Superior temporal gyrus (tissue), 1 donor: ENCODE data around the gene RPS19.

Experiments used
- DNase-seq: peaks from one replicate; pipeline ENCODE4 v3.0.0-alpha.2; 2016; ENCODE audit errors: extremely low spot score

Gene RPS19

DNA sequence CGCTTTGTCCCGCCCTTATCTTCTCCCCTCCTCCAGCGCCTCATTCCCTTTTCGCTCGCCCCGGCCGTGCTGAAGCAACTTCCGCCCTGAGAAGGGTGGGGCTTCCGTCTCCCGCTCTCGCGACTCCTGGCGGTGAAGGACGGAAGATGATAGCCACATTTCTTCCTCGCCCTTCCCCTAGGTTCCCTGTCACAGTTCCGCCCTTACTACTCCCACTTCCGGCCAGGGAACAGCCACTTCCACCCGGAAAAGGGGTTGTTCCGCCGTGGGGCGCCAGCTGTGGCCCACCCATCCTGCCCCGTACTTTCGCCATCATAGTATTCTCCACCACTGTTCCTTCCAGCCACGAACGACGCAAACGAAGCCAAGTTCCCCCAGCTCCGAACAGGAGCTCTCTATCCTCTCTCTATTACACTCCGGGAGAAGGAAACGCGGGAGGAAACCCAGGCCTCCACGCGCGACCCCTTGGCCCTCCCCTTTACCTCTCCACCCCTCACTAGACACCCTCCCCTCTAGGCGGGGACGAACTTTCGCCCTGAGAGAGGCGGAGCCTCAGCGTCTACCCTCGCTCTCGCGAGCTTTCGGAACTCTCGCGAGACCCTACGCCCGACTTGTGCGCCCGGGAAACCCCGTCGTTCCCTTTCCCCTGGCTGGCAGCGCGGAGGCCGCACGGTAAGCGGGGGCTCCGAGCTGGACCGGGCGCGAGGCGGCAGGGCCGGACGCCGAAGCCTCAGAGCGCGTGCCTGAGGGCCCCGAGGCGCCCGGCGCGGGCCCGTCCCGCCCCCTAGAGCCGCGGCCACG, at the start of gene RPS19:
RPS19 (plus strand) TSS at position 638 of the 801 bp plus-strand sequence. CDS start 520 bp downstream, outside the sequence.
- DNase-seq, result peak; percentile 100

DNA sequence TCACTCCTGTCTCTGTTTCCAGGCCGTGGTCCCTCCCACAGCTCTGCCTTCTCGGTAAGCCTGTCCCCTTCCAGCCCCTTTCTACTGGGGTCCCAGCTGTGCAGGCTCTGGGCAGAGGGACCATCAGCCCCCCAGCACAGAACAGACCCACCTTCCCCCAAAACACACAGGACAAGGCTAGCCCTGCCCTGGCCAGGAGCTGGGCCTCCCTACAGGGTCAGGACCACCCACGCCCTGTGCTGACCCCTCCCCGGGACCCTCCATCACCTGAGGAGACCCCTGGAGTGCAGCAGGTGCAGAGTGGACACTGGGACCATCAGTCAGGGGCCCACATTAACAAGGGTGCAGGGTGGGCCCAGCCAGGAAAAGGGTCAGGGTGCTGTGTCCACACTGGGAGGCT, 49.8 kb upstream of the RPS19 start:
- DNase-seq, result no peak

DNA sequence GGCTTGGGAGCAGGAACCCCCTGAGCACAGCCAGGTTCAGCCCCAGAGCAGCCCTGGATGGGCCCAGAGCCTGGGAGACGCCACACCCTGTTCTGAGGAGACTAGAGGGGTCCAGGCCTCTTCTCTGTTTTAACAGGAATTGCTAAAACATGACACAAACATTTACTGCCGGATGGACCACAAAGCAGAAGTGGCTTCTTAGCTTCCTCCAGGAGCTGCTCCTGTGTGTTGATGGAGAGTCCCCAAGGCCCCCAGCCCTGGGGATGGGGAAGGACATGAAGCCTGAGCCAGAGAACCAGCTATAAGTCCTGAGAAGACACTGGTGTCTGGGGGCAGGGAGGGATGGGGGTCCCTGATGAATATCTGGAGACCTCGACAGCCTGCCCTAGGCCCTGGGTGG, 49.0 kb upstream of the RPS19 start:
- DNase-seq, result no peak

DNA sequence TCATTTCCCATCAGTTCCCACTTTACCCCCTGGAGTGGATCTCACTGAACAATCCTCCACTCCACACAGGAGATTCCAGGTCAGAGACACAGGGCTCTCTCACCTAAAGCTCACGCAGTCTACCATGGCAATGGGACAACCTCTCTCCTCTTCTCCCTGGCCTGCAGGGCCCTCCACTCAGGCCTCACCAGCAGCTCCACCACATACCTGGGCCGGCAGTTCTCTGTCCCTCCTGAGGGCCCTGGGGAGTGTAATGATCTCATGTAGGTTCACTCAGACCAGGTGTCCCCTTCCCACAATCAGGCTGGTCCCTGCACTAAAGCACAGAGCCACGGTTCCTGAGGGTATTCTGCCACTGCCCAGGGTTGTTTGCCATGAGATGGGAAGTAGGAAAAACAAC, 48.1 kb upstream of the RPS19 start:
- no peak for DNase-seq

DNA sequence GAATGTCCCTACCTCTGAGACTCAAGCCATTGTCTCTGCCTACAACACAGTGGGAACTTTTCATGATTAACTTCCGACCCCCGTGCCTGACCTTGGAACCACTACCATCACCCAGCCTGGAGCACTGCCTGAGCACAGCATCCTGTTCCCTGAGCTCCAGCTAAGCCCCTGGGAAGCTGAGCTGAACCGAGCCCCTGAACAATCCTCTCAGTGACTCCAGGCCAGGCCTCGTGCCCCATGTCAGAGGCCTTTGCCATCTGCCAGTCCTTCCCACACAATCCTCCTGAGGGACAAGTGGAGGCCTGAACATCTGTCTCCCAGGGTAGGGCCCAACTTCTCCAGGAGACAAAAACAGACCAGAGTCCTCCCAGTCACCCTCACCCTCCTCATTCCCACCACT, 46.1 kb upstream of the RPS19 start:
- DNase-seq, result no peak

DNA sequence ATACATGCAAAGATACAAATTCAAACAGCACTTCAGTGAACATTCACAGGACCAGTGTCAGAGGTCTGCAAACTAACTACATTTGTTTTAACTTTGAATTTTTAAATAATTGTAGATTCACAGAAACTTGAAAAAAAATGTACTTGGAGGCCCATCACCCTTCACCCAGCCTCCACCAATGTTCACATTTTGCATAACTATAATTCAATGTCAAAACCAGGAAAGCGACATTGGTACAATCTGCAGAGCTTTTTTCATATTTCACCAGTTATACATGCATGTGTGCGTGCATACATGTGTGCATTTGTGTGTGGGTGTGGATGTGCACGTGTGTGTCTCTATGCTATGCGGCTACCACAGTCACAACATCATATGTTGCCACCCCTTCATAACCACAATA, 44.8 kb upstream of the RPS19 start:
- DNase-seq, result no peak

DNA sequence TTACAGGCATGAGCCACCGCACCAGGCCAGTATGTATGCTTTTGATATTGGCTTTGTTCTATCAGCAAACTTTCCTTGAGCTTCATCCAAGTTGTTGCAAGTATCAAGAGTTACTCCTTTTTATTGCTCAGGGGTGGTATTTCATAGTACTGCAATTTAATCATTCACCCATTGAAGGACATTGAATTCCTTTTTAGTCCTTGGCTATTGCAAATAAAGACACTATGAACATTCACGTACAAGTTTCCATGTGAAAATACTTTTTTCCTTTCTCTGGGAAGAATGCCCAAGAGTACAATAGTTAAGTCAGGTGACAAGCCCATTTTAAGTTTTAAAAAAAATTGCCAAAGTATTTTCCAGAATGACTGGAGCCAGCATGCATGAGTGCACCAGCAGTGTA, 43.3 kb upstream of the RPS19 start:
- no peak for DNase-seq

DNA sequence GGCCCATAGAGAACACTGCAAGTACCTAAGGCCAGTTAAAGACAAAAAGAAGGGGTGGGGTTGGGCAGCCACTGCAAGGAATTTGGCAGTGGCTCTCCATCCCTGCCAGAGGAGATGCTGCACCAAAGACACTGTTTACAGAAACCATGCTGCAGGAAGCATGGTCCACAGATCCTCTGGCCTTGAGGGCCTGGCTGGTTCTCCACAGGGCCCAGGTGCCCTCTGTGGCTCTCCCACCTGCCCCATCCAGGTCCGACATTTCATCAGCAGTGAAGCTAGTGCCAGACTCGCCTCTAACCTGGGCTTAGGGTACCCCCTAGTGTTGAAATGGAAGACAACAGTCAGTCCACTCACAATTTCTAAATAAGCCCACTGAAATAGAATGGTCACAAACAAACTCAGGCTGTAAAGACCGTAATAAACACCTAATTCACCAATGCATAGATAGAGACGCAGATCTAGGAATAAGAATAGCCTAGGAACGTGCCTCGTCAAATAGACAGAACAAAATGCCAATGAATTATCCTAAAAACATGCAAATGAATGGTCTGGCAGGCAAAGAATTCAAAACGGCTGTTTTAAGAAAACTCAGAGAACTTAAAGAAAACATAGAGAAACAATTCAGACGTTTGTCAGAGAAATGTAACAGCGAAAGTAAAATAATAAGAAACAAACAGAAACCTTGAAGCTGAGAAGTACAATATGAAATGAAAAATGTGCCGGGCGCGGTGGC, 38.9 kb upstream of the RPS19 start:
- DNase-seq, result peak; percentile 38

DNA sequence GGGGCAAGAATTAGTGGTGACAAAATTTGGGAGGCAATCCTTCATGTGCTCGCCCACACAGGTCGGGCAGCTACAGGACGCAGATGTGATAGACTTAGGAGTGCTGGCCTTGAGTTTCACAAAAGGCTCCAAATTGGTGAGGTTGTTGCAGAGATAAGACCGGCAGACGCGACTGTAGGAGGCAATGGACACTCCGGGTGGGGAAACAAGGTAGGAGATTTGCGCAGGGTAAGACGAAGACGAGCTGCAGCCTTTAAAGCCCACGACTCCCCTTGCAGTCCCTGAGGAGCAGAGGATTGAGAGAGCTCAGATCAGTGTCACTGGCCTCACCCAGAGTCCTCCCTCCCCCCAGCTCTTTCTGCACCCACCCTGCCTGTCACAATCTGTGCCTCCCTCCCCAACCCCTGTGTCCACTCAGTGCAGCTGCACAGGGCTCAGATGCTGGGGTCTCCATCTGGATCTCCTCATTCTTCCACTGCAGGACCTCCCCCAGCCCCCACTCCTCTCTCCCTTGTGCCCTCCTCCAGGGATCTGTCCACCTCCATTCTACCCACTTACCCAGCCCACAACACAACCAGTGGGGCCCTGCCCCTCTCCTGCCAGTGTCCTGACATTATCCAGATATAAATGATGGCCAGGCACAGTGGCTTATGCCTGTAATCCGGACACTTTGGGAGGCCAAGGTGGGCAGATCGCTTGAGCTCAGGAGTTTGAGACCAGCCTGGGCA, 21.9 kb upstream of the RPS19 start:
- no peak for DNase-seq

DNA sequence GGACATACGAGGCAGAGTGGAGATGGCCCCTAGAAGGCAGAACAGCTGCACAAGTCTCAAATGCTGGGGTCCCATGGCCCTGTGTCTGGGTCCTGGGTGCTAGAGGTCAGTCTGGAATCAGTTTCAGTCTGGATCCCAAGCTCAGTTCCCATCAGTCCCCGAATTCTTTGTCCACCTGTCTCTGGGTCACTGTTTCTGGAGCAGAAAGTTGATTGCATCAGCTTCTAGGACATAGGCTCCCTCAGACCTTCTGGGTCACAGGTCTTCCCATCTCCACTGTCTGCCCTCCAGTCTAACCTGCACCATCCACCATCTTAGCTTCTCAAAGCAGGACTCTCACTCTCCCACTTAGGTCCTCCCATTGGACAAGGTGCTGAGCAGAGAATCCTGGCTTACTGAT, 20.8 kb upstream of the RPS19 start:
- no peak for DNase-seq

DNA sequence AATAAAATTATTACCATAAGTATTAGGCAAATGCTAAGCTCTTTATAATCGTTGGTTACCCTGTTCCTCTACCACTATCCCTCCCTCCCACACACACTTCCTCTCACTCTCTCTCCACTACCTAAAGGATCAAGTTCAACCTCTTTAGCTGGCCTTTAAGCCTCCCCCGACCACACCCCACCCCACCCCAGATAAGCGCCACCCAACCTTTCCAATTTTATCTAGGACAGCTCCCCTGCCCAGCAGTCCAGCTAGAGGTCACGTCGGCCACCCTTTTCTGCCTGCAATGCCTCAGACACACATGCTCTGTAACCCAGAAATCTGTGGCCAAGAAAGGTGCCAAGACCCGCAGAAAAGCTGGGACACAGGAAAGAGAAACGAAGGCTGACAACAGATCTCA, 16.7 kb upstream of the RPS19 start:
- no peak for DNase-seq

DNA sequence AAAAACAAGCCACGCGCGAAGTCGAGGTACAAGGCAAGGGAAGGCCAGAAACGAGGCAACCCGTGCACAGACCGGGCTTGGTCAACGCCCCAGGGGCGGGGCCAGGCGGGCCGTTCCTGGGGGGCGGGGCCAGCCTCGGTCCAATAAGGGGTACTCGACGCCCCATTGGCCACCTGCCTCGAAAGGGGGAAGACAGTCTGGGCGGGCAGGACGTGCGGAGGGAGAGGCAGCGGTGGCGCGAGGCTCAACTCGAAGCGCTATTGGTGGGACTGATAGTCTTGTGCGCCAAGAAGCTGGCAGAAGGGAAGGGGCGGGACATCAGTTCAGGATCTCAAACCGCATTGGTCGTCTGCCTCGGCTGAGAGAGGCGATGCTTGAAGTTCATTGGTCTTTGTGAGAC, 15.5 kb upstream of the RPS19 start, which contains the start of gene LYPD4:
LYPD4 (minus strand) TSS at position 83 of the 400 bp plus-strand sequence. CDS start 5,398 bp downstream, outside the sequence.
- DNase-seq, result no peak

DNA sequence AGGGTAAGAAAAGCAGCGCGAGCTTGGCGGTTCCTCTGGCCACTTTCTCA, 15.2 kb upstream of the RPS19 start, which contains the start of gene DMRTC2:
DMRTC2 (plus strand) TSS at position 42 of the 50 bp plus-strand sequence. CDS start 2,387 bp downstream, outside the sequence.
- no peak for DNase-seq

DNA sequence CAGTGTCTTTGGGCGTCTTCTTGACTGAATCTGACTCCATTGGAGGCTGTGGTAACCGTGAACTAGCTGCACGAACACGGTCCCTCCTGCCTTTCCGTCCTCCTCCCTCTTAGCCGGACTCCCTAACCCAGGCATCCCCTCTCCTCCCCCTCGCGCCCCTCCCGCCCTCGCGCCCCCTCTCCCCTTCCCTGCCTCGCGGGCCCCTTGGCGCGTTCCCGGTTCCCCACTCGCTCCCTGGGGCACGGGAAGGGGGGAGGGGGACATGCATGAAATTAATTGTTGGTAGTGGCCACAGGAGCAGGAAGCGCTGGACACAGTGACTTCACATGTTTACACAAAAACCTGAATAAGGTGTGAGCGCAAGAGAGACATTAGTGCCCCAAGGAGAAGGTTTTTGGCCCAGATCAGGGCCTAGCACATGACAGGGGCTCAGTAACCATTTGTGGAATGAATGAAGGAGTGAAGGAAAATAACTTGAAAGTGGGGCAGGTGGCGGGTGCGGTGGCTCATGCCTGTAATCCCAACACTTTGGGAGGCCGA, 14.9 kb upstream of the RPS19 start:
- DNase-seq, result no peak

DNA sequence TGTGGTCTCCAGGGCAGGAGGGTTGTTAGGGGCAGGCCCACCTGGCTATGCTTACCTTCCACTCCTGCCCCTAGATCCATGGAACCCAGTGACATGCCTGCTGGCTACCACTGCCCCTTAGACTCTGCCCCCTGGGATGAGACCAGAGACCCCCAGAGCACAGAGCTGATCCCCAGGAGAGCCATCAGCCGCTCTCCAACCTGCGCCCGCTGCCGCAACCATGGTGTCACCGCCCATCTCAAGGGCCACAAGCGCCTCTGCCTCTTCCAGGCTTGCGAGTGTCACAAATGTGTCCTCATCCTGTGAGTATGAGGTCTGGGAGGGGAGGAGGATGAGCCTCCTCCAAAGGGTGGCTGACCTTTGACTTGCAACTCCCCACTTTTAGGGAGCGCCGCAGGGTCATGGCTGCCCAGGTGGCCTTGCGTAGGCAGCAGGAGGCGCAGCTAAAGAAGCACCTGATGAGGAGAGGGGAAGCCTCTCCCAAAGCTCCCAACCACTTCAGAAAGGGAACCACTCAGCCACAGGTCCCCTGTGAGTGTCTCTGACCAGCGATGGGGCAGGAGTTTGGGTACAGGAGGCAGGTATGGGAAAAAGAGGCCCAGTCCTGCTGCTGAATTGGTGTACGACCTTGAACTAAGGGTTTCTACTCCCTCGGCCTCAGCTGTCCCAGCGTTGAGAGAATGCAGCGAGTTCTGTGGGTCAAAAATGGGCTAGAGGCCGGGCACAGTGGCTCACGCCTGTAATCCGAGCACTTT, 12.5 kb upstream of the RPS19 start:
- no peak for DNase-seq

DNA sequence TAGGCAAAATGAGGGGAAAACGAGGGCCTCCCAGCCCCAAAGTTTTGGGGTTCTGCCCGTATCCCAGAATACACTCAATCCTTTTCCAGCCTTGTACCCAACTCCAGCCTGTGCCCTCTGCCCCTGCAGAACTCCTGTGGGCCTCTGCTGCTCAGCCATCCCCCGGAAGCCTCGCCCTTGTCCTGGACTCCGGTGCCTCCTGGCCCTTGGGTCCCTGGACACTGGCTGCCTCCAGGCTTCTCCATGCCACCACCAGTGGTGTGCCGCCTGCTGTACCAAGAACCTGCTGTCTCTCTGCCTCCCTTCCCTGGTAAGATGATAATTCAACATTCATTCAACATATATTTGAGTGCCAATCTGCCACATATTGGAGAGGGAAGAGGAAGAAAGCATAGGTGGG, 11.4 kb upstream of the RPS19 start:
- no peak for DNase-seq

DNA sequence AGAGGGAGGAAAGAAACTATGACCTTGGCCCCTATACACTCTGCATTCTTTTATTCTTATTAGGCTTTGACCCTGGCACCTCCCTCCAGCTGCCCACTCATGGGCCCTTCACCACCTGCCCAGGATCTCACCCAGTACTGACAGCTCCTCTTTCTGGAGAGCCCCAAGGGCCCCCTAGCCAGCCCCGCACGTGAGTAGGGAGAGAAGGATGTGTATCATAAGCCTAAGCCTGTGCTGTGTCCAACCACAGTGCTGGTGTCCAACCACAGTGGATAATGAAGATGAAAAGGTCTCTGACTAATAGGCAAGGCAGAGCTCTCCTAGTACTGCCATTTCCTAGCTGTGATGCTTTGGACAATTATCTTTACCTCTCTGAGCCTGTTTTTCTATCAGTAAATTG, 11.0 kb upstream of the RPS19 start:
- no peak for DNase-seq

DNA sequence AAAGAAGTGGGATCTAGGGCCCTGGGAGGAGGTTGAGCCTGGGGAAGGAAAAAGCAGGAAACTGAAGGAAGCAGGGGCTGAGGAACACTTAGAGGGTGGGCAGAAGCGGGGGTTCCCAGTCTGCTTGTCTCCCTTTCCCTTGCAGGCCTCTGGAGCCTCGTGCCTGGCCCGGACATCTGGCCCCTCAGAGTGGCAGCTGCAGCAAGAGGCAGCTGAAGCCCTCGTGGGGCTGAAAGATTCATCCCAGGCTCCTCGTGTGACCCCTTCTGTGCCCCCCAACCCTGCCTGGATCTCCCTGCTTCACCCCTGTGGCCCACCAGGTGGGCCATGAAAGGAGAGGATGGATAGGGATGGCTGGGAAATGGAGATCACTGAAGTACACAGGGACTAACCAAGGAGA, 9.7 kb upstream of the RPS19 start:
- no peak for DNase-seq

DNA sequence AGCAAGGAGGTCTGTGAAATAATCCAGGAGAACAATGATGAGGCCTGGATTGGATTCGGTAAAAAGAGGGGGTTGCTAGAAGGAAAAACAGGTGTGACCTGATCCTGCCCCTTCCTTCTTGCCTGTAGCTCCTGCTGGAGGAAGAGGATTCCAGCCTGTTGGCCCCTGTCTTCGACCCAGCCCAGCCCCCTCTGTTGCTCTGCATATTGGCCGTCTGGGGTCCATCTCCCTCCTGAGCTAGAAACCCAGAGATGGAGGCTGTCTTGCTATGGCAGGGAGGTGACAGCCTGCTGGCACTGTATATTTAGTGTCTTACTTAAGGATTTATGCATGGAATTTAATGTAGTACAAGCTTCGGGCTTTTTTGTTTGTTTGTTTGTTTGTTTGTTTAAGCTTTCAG, 8.6 kb upstream of the RPS19 start:
- no peak for DNase-seq

DNA sequence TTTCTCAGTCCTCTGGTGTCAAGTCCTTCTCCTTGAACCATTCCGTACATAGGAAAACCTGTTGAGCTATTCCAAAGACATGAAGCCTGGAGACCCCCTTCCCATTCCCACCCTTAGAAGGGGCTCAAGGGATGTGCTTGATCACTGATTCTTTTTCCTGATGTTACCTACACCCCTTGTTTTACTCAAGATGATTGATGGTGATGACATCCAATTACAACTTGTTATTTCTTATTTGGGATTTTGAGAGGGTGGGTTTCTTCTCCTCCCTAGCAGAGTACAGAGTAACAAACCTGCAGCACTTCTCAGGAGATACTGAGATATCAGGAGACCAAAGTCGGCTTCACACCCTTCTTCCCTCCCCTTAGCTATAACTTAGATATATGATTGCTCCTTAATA, 6.7 kb upstream of the RPS19 start:
- no peak for DNase-seq

DNA sequence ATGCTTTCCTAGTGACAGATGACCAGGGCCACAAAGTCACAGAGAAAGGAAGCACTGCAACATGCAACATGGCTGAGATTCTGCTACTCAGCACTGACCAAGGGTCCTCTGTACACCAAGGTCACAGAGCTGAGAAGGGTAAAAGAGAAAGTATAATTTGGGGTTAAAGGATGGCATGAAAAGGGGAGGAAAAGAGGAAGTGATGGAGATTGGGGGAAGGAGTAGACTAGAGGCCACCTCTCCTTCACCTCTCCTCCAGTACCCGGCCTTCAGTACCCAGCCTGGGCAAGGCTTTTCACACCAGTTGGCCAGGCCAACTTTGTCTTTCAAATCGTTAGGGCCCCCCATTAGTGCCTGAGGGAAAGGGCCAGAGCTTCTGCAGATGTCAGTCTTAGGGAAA, 6.3 kb upstream of the RPS19 start:
- no peak for DNase-seq

DNA sequence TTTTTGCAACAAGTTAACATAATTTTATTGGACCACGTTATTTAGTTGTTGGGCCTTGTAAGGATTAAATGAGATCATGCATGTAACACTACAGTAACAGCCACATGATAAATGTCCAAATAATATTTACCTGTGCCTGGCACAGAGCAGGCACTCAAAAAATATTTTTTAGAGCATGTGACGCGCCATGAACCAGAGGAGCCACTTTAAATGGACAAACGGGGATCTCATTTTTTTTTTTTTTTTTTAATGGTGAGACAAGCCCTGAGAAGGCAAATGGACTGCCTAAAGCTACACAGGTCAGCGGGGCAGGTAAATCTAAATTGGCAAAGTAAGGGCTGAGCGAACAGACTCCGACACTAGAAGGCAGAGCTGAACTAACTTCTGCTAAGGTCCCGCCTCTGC, 840 bp upstream of the RPS19 start:
- no peak for DNase-seq
